Parathyroid adenoma (tissue), 2 donors: ENCODE results near the gene KLF13.

Experiments
- H2AFZ ChIP-seq: fragments of 300-600 bp; sonication (generic); one replicate; pipeline ENCODE4 v1.7.0; 2017; ENCODE audit warnings: antibody characterized with exemption, mild to moderate bottlenecking
- H3K27ac ChIP-seq: fragments of 300-600 bp; sonication (generic); one replicate; pipeline ENCODE4 v1.7.0; 2017
- H3K27me3 ChIP-seq: fragments of 300-600 bp; sonication (generic); one replicate; pipeline ENCODE4 v1.7.0; 2017; ENCODE audit warnings: low read length; ENCODE audit not compliant: control insufficient read depth, insufficient read depth
- H3K36me3 ChIP-seq: fragments of 300-600 bp; sonication (generic); one replicate; pipeline ENCODE4 v1.7.0; 2017; ENCODE audit warnings: low read length; ENCODE audit not compliant: control insufficient read depth, insufficient read depth
- H3K4me1 ChIP-seq: fragments of 300-600 bp; sonication (generic); one replicate; pipeline ENCODE4 v1.7.0; 2017; ENCODE audit warnings: control low read depth
- H3K4me2 ChIP-seq: fragments of 300-600 bp; sonication (generic); one replicate; pipeline ENCODE4 v1.7.0; 2017; ENCODE audit warnings: low read length
- H3K4me3 ChIP-seq: fragments of 300-600 bp; sonication (generic); one replicate; pipeline ENCODE4 v1.7.0; 2017; ENCODE audit warnings: low read depth, low read length
- H3K79me2 ChIP-seq: fragments of 300-600 bp; sonication (generic); one replicate; pipeline ENCODE4 v1.7.0; 2017; ENCODE audit warnings: control low read depth
- H3K9ac ChIP-seq: fragments of 300-600 bp; sonication (generic); one replicate; pipeline ENCODE4 v1.7.0; 2017; ENCODE audit warnings: mild to moderate bottlenecking
- H3K9me3 ChIP-seq: fragments of 300-600 bp; sonication (generic); one replicate; pipeline ENCODE4 v1.7.0; 2017; ENCODE audit warnings: low read length; ENCODE audit not compliant: control insufficient read depth
- CTCF ChIP-seq: fragments of 300-600 bp; sonication (generic); IDR thresholded peaks from one replicate; pipeline ENCODE4 v1.7.0; 2017; ENCODE audit warnings: antibody characterized with exemption, mild to moderate bottlenecking
- donor health status: primary hyperparathyroidism.

The KLF13 gene

GRCh38 chr15:31347981-31348803, 21.6 kb downstream of the KLF13 start:
- Histone ChIP-seq H3K4me1 (peaks cover 29% of the 10 kb centered on the region), H3K27ac (no peak overlapping the region), H3K9ac (no peak overlapping the region), H3K27me3 (no peaks in the 10 kb centered on the region), H3K4me2 (no peak overlapping the region), H3K36me3 (no peaks in the 10 kb centered on the region), H2AFZ (no peak overlapping the region), H3K79me2 (peaks cover 68% of the 10 kb centered on the region), H3K4me3 (no peak overlapping the region), H3K9me3 (no peaks in the 10 kb centered on the region)
- no peak for TF ChIP-seq CTCF

DNA sequence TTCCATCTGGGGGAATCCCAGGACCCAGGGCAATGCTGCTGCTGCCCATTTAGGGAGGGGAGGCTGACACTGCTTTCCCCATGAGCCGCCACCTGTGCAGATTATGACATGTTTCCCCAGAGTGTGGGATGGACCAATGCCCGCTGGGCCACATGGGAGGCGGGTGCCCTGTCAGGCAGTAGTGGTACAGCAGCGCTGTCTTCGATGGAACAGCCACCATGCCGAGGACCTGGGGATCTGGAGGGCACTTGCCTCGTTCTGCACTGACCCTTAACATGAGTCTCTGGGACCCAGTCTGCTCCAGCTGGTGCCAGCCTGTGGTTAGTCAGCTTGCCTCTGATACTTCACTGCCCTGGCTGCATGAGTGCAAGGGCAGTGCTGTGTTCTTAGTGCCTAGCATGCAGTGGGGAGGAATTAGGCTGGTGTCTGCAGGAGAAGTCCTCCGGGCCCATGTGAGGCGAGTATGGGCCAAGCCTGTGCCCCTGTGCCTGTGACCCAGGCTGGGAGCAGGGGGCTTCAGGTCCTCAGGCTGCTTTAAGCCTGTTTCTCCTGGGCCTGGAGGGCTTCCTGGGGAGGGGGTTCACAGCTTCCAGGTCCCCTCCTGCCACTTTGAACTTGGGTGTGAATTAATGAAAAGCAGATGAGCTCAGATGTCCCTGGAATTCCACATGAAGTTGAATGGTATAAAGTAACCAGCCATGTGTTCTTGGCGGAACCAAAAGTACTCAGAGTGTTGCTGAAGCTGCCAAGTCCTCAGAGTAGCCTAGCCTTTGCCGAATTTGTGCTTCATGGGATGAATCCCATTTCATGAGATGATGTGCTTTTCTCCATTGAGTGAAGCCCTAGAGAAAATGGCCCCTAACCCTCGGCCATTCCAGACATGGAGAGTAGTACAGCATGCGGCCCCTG, 22.9 kb downstream of the KLF13 start:
- no peak for TF ChIP-seq CTCF
- Histone ChIP-seq H3K4me2 (no peak overlapping the region), H3K27ac (no peak overlapping the region), H3K79me2 (peaks cover 56% of the 10 kb centered on the region), H3K4me3 (no peak overlapping the region), H2AFZ (no peak overlapping the region), H3K9me3 (no peaks in the 10 kb centered on the region), H3K4me1 (peaks cover 30% of the 10 kb centered on the region), H3K27me3 (no peaks in the 10 kb centered on the region), H3K36me3 (no peaks in the 10 kb centered on the region), H3K9ac (no peak overlapping the region)

GRCh38 chr15:31350771-31351170, 24.1 kb downstream of the KLF13 start:
- H2AFZ ChIP-seq, result no peak overlapping the region
- no peaks in the 10 kb centered on the region for H3K36me3 ChIP-seq
- H3K9ac ChIP-seq, result no peak overlapping the region
- no peaks in the 10 kb centered on the region for H3K27me3 ChIP-seq
- H3K27ac ChIP-seq, result no peak overlapping the region
- no peak overlapping the region for H3K4me2 ChIP-seq
- no peak overlapping the region for H3K4me3 ChIP-seq
- H3K9me3 ChIP-seq, result no peaks in the 10 kb centered on the region
- TF ChIP-seq CTCF, result no peak
- peaks cover 31% of the 10 kb centered on the region for H3K4me1 ChIP-seq
- H3K79me2 ChIP-seq, result peaks cover 58% of the 10 kb centered on the region

GRCh38 chr15:31352339-31352751, 25.7 kb downstream of the KLF13 start:
- Histone ChIP-seq H3K4me2 (no peak overlapping the region), H3K4me3 (no peak overlapping the region), H3K4me1 (peaks cover 31% of the 10 kb centered on the region), H3K27ac (peak overlapping the region; percentile 88), H3K9me3 (no peaks in the 10 kb centered on the region), H3K27me3 (no peaks in the 10 kb centered on the region), H3K9ac (no peak overlapping the region), H2AFZ (peak overlapping the region; percentile 50), H3K79me2 (peaks cover 58% of the 10 kb centered on the region), H3K36me3 (no peaks in the 10 kb centered on the region)
- TF ChIP-seq CTCF, result no peak
